Tibial nerve (tissue), 3 donors: ENCODE measurements around the gene SQOR.

ENCODE experiments used
- POLR2A ChIP-seq, 2 donors: fragments of 450-650 bp; IDR thresholded peaks; one replicate each; pipeline ENCODE4 v1.6.1; 2017; ENCODE audit warnings: antibody characterized with exemption in 2 of 2, mild to moderate bottlenecking in 2 of 2, moderate library complexity in 2 of 2
- TF ChIP-seq, protein P1 (sequence below), 5 experiments: fragments of 200-600 bp in 3 of 5; fragments of 450-650 bp in 2 of 5; sonication (generic) in 3 of 5; IDR thresholded peaks; one replicate each; pipeline ENCODE4 v1.5.1; 2016 to 2019; ENCODE audit warnings: antibody characterized with exemption in 5 of 5, mild to moderate bottlenecking in 3 of 5, moderate library complexity in 2 of 5

- TF ChIP-seq POLR2A (IDR thresholded peaks at IDR 0.05) = no peak
- TF ChIP-seq, protein P1, sequence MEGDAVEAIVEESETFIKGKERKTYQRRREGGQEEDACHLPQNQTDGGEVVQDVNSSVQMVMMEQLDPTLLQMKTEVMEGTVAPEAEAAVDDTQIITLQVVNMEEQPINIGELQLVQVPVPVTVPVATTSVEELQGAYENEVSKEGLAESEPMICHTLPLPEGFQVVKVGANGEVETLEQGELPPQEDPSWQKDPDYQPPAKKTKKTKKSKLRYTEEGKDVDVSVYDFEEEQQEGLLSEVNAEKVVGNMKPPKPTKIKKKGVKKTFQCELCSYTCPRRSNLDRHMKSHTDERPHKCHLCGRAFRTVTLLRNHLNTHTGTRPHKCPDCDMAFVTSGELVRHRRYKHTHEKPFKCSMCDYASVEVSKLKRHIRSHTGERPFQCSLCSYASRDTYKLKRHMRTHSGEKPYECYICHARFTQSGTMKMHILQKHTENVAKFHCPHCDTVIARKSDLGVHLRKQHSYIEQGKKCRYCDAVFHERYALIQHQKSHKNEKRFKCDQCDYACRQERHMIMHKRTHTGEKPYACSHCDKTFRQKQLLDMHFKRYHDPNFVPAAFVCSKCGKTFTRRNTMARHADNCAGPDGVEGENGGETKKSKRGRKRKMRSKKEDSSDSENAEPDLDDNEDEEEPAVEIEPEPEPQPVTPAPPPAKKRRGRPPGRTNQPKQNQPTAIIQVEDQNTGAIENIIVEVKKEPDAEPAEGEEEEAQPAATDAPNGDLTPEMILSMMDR (IDR thresholded peaks at IDR 0.05) = no peak
These were observed 11.4 kb downstream of the SQOR start for GRCh38 chr15:45646220-45646619.
